Ishikawa (cell line): Measurements from ENCODE around the gene SLFN12L.

ENCODE experiments used
- CEBPB ChIP-seq: IDR thresholded peaks from 2 replicates; pipeline ENCODE4 v1.6.1; 2012
- CREB1 ChIP-seq: IDR thresholded peaks from 2 replicates; pipeline ENCODE4 v1.6.1; 2012; ENCODE audit warnings: low read depth
- EGR1 ChIP-seq: IDR thresholded peaks from 2 replicates; pipeline ENCODE4 v1.6.1; 2012
- EP300 ChIP-seq: IDR thresholded peaks from 2 replicates; pipeline ENCODE4 v1.6.1; 2012; ENCODE audit warnings: borderline replicate concordance
- FOXM1 ChIP-seq: IDR thresholded peaks from 2 replicates; pipeline ENCODE4 v1.6.1; 2012; ENCODE audit warnings: low read depth, borderline replicate concordance
- NFIC ChIP-seq: IDR thresholded peaks from 2 replicates; pipeline ENCODE4 v1.6.1; 2012
- RAD21 ChIP-seq: IDR thresholded peaks from 2 replicates; pipeline ENCODE4 v1.6.1; 2012; ENCODE audit warnings: low read depth
- TAF1 ChIP-seq: IDR thresholded peaks from 2 replicates; pipeline ENCODE4 v1.6.1; 2012; ENCODE audit warnings: low read depth, mild to moderate bottlenecking
- TCF12 ChIP-seq: IDR thresholded peaks from 2 replicates; pipeline ENCODE4 v1.6.1; 2012; ENCODE audit warnings: low read depth
- TEAD4 ChIP-seq: IDR thresholded peaks from 2 replicates; pipeline ENCODE4 v1.6.1; 2012
- YY1 ChIP-seq: IDR thresholded peaks from 2 replicates; pipeline ENCODE4 v1.6.1; 2012; ENCODE audit warnings: low read depth
- ZBTB7A ChIP-seq: IDR thresholded peaks from 2 replicates; pipeline ENCODE4 v1.6.1; 2012; ENCODE audit warnings: low read depth
- TF ChIP-seq, protein P1 (sequence below): IDR thresholded peaks from 2 replicates; pipeline ENCODE4 v1.6.1; 2012
- TF ChIP-seq, protein P2 (sequence below): IDR thresholded peaks from 2 replicates; pipeline ENCODE4 v1.6.1; 2012; ENCODE audit warnings: low read depth, mild to moderate bottlenecking
- TF ChIP-seq, protein P3 (sequence below): IDR thresholded peaks from 2 replicates; pipeline ENCODE4 v1.6.1; 2012

Gene SLFN12L

DNA sequence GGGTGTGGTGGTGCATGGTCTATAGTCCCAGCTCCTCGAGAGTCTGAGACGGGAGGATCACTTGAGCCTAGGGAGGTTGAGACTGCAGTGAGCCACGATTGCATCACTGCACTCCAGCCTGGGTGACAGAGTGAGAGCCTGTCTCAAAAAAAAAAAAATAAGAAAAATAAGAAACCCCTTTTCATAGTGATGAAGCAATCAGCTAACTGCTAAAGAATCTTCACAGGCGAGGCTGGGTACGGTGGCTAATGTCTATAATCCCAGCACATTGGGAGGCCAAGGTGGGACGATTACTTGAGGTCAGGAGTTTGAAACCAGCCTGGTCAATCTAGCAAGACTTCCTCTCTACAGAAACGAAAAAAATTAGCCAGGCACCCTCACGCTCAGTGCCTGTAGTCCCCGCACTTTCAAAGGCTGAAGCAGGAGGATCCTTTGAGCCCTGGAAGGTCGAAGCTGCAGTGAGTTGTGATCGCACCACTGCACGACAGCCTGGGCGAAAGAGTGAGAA, 760 bp downstream of the SLFN12L start:
- TF ChIP-seq, protein P1, sequence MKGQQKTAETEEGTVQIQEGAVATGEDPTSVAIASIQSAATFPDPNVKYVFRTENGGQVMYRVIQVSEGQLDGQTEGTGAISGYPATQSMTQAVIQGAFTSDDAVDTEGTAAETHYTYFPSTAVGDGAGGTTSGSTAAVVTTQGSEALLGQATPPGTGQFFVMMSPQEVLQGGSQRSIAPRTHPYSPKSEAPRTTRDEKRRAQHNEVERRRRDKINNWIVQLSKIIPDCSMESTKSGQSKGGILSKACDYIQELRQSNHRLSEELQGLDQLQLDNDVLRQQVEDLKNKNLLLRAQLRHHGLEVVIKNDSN = no peak
- TF ChIP-seq TAF1 (no peak), RAD21 (no peak), CREB1 (no peak), TEAD4 (no peak), TCF12 (no peak)
- TF ChIP-seq, protein P2, sequence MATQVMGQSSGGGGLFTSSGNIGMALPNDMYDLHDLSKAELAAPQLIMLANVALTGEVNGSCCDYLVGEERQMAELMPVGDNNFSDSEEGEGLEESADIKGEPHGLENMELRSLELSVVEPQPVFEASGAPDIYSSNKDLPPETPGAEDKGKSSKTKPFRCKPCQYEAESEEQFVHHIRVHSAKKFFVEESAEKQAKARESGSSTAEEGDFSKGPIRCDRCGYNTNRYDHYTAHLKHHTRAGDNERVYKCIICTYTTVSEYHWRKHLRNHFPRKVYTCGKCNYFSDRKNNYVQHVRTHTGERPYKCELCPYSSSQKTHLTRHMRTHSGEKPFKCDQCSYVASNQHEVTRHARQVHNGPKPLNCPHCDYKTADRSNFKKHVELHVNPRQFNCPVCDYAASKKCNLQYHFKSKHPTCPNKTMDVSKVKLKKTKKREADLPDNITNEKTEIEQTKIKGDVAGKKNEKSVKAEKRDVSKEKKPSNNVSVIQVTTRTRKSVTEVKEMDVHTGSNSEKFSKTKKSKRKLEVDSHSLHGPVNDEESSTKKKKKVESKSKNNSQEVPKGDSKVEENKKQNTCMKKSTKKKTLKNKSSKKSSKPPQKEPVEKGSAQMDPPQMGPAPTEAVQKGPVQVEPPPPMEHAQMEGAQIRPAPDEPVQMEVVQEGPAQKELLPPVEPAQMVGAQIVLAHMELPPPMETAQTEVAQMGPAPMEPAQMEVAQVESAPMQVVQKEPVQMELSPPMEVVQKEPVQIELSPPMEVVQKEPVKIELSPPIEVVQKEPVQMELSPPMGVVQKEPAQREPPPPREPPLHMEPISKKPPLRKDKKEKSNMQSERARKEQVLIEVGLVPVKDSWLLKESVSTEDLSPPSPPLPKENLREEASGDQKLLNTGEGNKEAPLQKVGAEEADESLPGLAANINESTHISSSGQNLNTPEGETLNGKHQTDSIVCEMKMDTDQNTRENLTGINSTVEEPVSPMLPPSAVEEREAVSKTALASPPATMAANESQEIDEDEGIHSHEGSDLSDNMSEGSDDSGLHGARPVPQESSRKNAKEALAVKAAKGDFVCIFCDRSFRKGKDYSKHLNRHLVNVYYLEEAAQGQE = no peak

DNA sequence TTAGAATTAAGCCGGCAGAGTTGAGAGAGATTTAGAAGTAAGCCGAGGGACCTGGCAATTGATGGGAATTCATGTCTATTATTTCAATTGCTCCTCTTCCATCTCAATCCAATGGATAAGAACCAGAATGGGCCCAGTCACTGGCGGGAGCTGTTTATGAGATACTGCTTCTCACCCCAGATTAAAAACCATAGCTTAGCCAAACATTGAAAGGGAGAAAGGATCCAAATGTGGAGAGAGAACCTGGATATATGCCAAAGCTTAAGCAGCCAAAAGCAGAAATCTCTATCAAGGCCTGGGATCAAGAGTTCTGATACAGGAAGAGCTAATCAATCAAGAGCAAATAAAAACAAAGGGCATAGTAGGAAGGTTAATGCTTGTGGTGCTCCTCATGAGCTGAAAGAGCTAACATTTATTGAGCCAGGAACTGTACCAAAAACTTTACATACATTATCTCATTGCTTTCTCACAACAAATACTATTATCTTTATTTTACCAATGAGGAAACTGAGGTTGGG, 2.8 kb downstream of the SLFN12L start:
- TF ChIP-seq YY1 (no peak), NFIC (no peak), TCF12 (no peak), CREB1 (no peak), TAF1 (no peak), TEAD4 (no peak), EGR1 (no peak), EP300 (no peak), FOXM1 (no peak), ZBTB7A (no peak), RAD21 (no peak), CEBPB (no peak)
- TF ChIP-seq, protein P2 = no peak
- TF ChIP-seq, protein P1 = no peak

DNA sequence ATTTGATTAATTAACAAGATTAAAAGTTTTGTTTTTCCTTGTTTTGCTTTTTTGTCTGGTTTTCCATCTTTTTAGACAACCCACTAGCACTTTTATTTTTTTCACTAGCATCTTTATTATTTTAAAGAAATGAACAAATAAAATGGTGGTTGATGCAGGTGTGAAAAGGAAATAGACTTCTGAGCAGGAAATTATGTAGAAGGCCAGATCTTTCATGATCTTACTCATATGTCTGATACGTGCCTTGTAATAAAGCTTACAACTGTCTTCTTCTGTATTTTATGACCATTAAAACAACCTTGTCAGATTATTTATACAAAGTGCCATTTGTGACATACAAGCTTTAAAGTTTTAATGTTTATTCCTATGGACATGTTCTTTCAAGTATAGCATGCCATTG, 6.3 kb downstream of the SLFN12L start:
- no peak for TF ChIP-seq ZBTB7A
- no peak for TF ChIP-seq TEAD4
- TF ChIP-seq, protein P2 = no peak
- no peak for TF ChIP-seq EGR1
- TF ChIP-seq RAD21 = no peak
- TF ChIP-seq CREB1 = no peak
- TF ChIP-seq YY1 = no peak
- TF ChIP-seq NFIC = no peak
- no peak for TF ChIP-seq FOXM1
- TF ChIP-seq CEBPB = no peak
- TF ChIP-seq, protein P1 = no peak
- no peak for TF ChIP-seq TAF1
- no peak for TF ChIP-seq EP300
- TF ChIP-seq, protein P3, sequence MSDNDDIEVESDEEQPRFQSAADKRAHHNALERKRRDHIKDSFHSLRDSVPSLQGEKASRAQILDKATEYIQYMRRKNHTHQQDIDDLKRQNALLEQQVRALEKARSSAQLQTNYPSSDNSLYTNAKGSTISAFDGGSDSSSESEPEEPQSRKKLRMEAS = no peak

DNA sequence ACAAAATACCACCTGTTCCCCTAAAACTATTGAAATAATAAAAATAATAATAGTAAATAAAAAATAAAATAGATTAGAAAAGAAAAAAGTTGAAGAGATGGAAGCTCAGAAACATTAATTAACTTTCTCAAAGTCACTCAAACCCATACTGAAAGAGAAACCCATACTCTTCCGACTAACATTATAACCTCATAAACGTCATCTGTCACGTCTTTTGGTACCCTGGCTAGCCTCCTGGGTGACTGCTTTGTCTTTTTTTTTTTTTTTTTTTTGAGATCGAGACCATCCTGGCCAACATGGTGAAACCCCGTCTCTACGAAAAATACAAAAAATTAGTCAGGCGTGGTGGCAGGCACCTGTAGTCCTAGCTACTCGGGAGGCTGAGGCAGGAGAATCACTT, 7.6 kb downstream of the SLFN12L start:
- TF ChIP-seq TCF12 = no peak
- TF ChIP-seq TEAD4 = no peak
- TF ChIP-seq, protein P2 = no peak
- TF ChIP-seq YY1 = no peak
